Muscle of back (tissue), 13 donors: Measurements from ENCODE around the gene MRGPRG. TPM values are rescaled to one million over a fixed set of nuclear protein-coding genes. Genes with fewer than 3 reads are reported as not detected.
A peak's percentile ranks its signal among the peaks of the same experiment; 100 is the strongest.
"Not testable (repeated sequence)": the region's sequence is repeated elsewhere in the genome, so short reads cannot be mapped to it uniquely, and the experiment has no call there.

Experiments
- DNase-seq, 3 donors: peaks; one replicate each; pipeline versions ENCODE4 v3.0.0 to v3.0.0-alpha.2; 2013
- long read RNA-seq, 9 donors: transcript quantifications; one replicate each; lab custom pipeline, GENCODE V29; 2026
- polyA plus RNA-seq, 10 donors: library from polyadenylated mRNA; unstranded; fragments of 120-200 nt; gene quantifications; one replicate each; pipeline ENCODE4 v1.2.1, GENCODE V29; 2013; ENCODE audit not compliant: insufficient read length in 10 of 10

The MRGPRG gene
- not detected for polyA plus RNA-seq
- long read RNA-seq, donor 1 = 0 reads
- long read RNA-seq, donor 2 = 0 reads
- long read RNA-seq, donor 3 = 0 reads
- long read RNA-seq, donor 4 = 0 reads
- long read RNA-seq, donor 5 = 0 reads
- long read RNA-seq, donor 6 = 0 reads
- long read RNA-seq, donor 7 = 0 reads
- long read RNA-seq, donor 8 = 0 reads
- long read RNA-seq, donor 9 = 0 reads

- DNase-seq = peak in 1 of 3 donors; percentile 2
Measured at GRCh38 chr11:3218483-3219280, at the start of gene MRGPRG. MRGPRG (minus strand) TSS chr11:3218813; CDS start chr11:3218813, 0 bp downstream.

DNA sequence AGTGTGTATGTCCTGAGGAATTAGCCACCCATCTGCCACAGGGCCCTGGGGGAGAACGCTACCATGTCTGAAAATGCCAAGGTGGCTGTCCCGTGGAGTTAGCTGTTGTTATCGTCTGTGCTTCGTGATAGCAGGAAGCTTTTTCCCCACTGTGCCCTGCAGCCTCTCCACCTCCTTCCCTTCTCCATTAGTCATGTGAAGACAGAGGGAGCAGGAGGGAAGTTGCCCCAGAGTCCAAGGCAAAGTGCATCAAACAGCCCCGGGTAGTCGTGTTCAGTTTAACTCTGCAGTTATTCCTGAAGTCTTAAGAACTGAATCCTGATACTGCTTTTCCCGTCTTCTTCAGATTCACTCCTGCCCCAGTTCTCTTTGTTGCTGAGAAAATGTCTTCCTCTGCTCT lies 43.9 kb upstream of the MRGPRG start:
- DNase-seq = not testable (repeated sequence)

GRCh38 chr11:3261831-3262230 lies 43.2 kb upstream of the MRGPRG start:
- not testable (repeated sequence) for DNase-seq

DNA sequence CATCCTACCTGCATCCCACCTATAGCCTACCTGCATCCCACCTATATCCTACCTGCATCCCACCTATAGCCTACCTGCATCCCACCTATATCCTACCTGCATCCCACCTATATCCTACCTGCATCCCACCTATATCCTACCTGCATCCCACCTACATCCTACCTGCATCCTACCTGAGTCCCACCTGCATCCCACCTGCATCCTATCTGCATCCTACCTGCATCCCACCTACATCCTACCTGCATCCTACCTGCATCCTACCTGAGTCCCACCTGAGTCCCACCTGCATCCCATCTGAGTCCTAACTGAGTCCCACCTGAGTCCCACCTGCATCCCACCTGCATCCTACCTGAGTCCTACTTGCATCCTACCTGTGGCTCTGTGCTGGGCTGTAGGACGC lies 38.9 kb upstream of the MRGPRG start:
- DNase-seq = not testable (repeated sequence)

- not testable (repeated sequence) for DNase-seq
Measured at GRCh38 chr11:3255241-3255640, 36.6 kb upstream of the MRGPRG start.

DNA sequence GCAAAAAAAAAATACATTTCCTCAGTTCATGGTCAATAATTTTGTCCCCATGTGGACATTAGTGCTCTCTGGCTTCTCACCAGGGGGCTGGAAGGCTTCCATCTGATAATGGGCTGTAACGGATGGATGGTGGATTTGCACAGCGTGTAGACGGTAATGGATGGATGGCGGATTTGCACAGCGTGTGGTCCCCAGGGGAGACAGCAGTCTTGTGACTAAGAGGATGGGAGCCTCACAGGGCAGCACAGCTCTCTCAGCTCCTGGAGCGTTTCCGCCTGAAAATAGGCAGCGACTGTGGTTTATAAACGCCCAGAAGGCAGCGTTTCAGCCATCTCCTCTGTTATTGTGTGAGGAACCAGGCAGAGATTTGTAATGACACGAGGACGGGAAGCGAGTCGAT lies 36.2 kb upstream of the MRGPRG start:
- DNase-seq = not testable (repeated sequence)

DNA sequence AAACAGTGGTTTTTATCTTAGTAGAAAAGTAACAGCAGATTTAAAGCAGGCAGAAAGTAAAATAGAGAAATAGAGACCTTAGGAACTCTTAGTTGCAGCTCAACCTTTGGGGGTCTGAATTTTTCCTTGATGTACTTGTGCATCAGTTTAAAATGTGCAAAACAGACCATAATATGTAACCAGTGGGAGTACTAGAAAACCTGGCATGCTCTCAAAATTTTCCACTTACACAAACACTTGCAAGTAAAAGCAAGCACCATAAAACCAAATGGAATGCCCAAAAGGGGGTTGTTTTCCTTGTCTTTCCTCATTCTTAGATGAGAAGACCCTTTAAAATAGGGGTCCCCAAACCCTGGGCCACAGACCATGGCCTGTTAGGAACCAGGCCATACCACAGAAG lies 26.5 kb upstream of the MRGPRG start:
- DNase-seq = no peak

GRCh38 chr11:3243880-3244279 lies 25.3 kb upstream of the MRGPRG start:
- no peak for DNase-seq

- no peak for DNase-seq
Measured at GRCh38 chr11:3237119-3237518, 18.5 kb upstream of the MRGPRG start.

- DNase-seq = no peak
Measured at GRCh38 chr11:3234846-3235245, 16.2 kb upstream of the MRGPRG start.

DNA sequence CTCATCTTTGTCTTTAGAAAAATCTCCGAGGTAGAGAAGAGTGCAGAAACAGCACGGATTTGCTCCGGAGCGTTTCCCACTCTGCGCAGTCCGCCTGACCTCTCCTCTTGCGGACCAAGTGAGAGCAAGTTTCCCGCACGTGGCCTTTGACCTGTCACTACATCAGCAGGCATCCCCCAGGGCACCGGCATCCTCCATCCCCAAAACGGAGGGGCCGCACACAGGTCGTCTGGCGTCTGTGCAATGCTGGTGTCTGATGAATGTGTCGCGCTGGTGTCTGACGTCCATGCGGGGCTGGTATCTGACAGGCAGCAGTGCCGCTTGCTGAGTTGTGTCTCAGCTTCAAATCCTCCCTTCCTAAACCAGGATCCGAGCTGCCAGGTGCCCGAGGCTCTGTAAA lies 14.3 kb upstream of the MRGPRG start:
- no peak for DNase-seq

DNA sequence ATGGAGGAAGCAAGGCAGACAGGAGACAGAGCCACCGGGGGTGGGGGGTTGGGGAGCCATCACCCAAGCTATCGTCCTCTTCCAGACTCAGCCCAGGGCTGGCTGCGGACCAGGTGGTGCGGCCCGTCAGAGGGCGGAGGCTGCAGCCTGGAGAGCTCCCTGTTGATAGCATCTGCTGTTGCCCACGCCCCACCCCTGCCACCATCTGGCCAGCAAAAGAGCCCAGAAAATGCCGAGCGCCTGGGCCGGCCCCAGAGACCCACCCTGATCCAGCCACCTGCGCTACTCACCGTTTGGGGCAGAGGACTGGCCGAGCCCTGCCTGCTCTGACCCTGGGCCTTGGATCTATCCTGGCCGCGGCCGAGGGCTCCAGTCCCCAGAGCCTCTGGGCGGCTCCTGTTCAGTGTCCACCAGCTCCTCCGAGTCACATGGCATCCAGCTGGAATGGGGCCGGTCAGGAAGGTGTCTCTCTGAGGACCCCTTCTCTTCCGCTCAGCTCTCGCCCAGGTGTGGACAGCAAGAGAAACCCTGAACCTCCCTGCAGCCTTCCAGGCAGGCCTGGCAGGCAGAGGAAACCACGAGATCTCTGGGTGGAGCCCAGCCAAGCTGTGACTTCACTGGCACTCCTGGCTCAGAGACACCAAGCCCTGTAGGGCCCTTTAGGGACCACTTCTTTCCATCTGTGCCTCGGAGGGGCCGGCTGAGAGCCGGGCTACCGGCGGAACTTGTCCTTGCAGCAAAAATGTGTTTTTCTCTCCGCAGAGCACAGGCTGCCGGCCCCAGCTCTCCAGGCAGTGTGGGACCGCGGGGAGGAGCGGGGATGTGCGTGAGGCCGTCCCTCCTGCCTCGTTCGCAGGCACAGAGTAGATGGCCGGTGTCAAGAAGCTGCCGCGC lies 13.5 kb upstream of the MRGPRG start, which contains the start of gene MRGPRE:
Gene MRGPRE (minus strand): TSS at position 567 of the 894 bp plus-strand sequence. CDS start 3,618 bp downstream, outside the sequence.
- DNase-seq = no peak

DNA sequence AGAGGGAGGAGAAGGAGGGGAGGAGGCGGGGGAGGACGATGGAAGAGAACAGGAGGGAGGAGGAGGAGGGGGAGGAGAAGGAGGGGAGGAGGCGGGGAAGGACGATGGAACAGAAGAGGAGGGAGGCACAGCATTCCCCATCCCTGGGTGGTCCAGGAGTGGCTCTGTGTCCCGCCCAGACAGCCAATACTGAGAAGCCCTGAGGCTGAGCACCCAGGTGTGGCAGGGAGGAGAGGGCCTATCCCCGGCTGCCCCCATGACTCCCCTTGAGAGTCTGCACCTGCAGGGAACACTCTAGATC lies 12.9 kb upstream of the MRGPRG start:
- DNase-seq = no peak

DNA sequence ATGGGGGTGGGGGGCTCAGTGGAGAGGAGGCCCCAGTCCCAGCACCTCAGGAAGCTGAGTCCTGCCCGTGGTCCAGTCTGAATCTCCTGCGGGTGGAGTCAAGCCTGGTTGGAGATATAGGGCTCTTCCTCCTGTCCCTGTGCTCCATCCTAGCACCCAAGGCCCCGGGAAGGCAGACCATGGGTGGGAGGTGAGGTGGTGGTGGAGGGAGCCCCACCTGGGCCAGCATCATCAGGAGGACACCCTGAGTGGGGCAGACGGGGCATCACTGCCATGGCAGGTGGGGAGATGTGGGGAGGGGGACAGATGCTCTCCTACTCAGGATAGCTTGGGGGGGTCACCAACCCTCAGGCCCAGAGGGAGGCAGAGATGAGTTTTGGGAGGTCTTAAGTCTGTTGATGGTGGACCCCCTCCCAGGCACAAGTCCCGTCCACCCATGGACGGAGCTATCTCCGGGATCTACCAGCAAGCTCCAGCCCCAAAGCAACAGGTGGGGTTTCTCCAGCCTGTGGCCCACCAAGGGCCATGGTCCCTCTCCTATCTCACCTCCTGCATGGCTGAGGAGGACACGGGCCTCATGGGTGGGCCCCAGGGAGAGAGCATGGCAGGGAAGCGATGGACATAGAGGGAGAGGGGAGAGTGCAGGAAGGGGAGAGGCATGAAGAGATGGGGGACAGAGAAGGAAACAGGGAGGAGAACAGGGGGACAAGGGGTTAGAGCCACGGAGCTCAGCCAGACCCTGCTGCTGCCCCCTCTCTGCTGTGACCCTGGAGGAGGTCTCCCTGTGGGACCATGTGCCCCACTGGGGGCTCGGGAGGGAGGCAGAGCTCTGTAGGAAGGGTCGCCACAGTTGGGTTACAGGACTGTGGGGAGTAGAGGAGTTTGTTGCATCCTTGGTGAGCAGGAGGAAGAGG lies 12.3 kb upstream of the MRGPRG start:
- no peak for DNase-seq

DNA sequence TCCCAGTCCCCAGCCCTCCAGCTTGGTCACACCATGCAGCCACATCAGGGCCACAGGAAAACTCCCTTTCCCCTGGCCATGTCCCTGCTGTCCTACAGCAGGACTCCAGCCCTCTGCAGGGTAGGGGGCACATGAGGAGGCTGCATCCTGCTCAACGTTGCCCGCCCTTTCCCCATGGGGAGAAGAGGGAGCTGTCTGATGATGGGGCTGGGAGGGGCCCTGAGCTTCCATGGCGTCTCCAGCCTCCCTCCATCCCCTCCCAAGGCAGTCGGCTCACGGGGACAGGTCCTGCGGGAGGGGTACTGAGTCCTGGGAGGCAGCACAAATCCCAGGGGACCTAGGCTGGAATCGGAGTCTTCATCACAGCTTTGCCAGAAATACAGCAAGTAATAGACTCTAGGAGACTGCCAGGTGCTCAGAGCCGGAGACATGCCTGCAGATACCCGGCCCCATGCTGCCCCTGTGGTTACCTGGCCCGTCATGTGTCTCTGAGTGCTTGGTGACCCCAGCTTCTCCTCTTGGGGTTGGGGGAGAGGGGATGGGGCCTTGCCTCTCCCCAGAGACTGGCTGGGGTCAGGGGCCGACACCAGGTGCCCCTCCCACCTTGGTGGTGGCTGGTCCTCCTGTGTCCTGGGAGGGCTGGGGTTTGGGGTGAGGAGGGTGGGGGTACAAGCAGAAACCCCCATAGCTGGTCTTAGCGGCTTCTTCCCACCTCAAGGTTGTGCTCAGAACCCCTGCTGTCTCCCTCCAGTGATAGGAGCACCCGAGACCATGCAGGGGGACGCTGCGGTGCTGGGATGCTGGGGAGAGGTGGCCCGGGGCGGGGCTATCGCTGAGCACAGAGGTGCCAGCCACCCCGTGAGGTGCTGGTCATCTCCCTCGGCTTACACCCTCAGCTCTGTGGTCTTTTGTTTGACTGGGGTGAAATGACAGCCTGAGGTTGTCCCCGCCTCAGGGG lies 11.3 kb upstream of the MRGPRG start:
- no peak for DNase-seq

- no peak for DNase-seq
Measured at GRCh38 chr11:3228445-3228829, 9.8 kb upstream of the MRGPRG start.

DNA sequence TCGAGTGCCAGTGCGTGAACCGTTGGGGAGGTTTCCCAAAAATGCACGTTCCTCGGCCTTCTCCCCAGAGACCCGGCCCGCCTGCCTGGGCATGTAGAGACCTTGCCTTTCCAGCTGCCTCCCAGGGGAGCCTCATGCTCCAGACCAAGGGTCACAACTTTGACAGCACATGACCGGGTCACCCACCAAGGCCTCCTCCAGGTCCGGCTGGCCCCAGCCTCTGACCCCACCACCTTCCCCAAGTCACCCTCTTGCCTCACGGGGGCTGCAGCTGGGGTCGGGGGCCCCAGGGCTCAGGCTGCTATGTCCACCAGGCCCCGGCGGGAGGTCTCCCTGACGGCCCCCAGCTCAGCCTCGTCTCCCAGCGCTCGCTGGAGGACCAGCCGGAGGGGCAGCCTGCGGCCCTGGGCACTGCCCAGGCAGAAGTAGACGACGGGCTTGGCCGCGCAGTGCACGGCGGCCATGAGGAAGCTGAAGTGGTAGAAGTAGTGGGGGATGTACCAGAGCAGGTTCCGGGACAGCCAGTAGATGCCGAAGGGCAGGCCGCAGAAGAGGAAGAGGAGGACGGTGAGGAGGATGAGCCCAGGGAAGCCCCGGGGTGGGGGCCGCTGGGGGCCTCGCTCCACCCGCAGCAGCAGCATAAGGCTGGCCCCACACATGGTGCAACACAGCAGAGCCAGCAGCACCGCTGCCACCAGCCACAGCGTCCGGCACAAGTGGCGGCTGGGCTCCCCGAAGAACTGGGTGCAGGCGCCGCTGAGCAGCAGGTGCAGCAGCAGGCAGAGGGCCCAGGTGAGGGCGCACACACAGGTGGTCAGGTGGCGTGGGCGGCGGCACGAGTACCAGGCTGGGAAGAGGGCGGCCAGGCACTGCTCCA lies 9.2 kb upstream of the MRGPRG start:
- no peak for DNase-seq

GRCh38 chr11:3226846-3227567 lies 8.4 kb upstream of the MRGPRG start:
- no peak for DNase-seq
